IPS DF 6.9 (cell line): ENCODE data around the gene FTCD.

ENCODE experiments used
- DNase-seq: peaks from one replicate; pipeline ENCODE4 v3.0.0-alpha.2; 2013; ENCODE audit warnings: low read depth, low spot score
- H3K27ac ChIP-seq: one replicate; pipeline ENCODE4 v1.5.1; 2013; ENCODE audit warnings: low read length, control low read depth
- H3K27me3 ChIP-seq: 2 replicates; pipeline ENCODE4 v1.6.1; 2013; ENCODE audit warnings: mild to moderate bottlenecking, low read length; ENCODE audit not compliant: control insufficient read depth, insufficient read depth
- H3K36me3 ChIP-seq: 2 replicates; pipeline ENCODE4 v1.6.1; 2013; ENCODE audit warnings: low read length; ENCODE audit not compliant: control insufficient read depth, insufficient read depth
- H3K4me1 ChIP-seq: 2 replicates; pipeline ENCODE4 v1.6.1; 2013; ENCODE audit warnings: low read length; ENCODE audit not compliant: control insufficient read depth, insufficient read depth
- H3K4me3 ChIP-seq: 2 replicates; pipeline ENCODE4 v1.5.1; 2013; ENCODE audit warnings: mild to moderate bottlenecking, low read length
- H3K9me3 ChIP-seq: 2 replicates; pipeline ENCODE4 v1.6.1; 2013; ENCODE audit warnings: low read length, inconsistent platforms; ENCODE audit not compliant: control insufficient read depth, insufficient read depth
- WGBS: extraction: QIAGEN DNeasy Blood & Tissue Kit; methylation state at CpG from one replicate; pipeline ENCODE4 v1.1.7; 2013; ENCODE audit warnings: mixed read lengths, missing lambda C conversion rate; ENCODE audit not compliant: insufficient read length, insufficient coverage; 5-methylcytosine and 5-hydroxymethylcytosine counted together

Gene FTCD

DNA sequence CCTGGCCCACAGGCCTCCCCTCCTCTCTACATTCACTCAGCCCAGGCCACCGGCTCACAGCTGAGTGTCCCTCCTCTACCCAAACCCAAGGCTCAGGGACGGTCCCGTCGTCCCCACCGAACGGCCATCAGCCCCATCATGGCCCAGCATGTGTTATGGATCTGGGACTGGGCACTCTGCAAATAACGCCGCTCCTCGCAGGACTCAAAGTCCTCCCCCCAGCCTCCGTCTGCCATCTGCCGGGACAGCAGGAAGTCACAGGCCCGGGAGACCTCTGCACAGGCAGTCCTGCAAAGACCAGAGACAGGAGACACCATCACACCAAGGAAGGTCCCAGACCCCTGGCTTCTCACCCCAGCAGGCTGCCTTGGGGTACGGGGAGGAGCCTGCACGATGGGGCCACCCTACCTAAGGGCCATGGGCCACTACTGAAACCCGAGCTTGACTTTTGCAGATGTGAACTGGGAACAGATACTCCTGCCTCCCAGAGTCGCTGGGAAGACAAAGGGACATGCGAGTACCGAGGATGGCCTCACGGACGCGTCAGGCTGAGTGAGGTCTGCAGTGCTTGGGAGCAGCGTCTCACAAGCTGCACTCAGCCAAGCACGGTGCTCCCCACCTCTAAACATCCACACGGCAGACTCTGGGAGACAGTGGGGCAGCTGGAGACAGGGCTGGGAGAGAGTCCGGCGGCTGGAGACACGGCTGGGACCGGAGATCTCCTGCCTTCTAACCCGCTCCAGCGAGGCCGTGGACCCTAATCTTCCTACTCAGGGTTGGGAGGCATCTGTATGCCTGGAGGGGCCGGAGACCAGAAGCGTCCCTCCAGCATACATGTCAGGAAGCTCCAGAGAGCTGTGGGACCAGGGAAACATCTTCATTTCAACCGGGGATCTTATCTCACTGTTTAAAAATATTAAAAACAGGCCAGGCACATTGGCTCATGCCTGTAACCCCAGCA, 39.3 kb upstream of the FTCD start:
- Histone ChIP-seq H3K4me1 (no peaks in the 10 kb centered on the region), H3K9me3 (no peaks in the 10 kb centered on the region), H3K27ac (no peak overlapping the region), H3K4me3 (no peak overlapping the region), H3K36me3 (peaks cover 49% of the 10 kb centered on the region), H3K27me3 (no peaks in the 10 kb centered on the region)
- no peak for DNase-seq
- no CpG with 5 or more reads among the region's 34 CpGs for WGBS

DNA sequence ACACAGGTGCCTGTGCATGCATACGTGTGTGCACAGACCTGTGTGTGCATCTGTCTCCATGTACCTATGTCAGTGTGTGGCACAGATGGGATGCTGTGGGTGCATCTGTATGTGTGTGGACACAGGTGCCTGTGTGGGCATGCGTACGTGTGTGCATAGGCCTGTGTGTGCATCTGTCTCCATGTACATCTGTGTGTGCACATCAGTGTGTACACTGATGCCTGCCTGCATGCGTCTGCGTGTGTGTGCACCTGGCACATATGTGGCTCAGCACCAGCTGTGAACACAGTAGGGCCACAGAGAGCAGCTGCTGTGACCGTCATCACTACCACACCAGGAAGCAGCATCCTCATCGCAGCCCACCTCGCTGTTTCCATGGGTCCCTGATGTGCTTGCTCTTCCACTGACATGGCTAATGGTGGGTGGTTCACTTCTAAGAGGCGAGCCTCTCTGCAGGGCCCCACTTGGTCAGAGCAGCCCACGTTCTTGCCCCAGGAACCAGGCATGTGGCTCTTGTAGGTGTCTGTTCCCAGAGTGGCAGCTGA, 38.5 kb upstream of the FTCD start:
- no peak overlapping the region for H3K27ac ChIP-seq
- H3K36me3 ChIP-seq = peaks cover 43% of the 10 kb centered on the region

GRCh38 chr21:46191686-46192575, 36.6 kb upstream of the FTCD start:
- no peak for DNase-seq
- Histone ChIP-seq H3K4me1 (no peaks in the 10 kb centered on the region), H3K4me3 (no peak overlapping the region), H3K27me3 (no peaks in the 10 kb centered on the region), H3K9me3 (no peaks in the 10 kb centered on the region), H3K27ac (no peak overlapping the region), H3K36me3 (peaks cover 43% of the 10 kb centered on the region)
- no CpG with 5 or more reads among the region's 20 CpGs for WGBS

More for the DNA sequence above, 38.5 kb upstream of the FTCD start:
- Histone ChIP-seq H3K27me3 (no peaks in the 10 kb centered on the region), H3K4me3 (no peak overlapping the region), H3K4me1 (no peaks in the 10 kb centered on the region), H3K9me3 (no peaks in the 10 kb centered on the region)
- no CpG with 5 or more reads among the region's 10 CpGs for whole genome bisulfite sequencing
- no peak for DNase-seq

DNA sequence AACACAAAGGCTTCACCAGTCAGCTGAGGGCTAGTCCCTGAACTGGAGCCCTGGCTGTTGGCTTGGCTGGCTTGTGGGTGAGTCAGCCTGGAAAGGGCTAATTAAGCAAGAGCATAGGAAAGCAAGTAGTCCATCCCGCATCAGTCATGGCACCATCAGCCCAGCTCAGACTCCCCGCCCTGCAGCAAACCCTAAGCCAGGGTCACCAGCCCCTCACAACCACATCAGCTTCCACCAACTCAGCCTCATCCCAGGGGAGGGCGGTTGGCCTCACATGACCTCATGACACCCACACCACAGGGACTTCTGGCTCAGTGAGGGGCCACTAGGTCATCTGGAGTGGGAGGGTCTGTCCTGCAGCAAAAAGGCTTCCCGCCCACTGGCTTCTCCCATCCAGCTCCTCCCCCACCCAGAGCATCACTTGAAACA, 35.9 kb upstream of the FTCD start:
- no peak for DNase-seq
- no peak overlapping the region for H3K27ac ChIP-seq
- no CpG with 5 or more reads among the region's 4 CpGs for WGBS
- peaks cover 39% of the 10 kb centered on the region for H3K36me3 ChIP-seq
- no peaks in the 10 kb centered on the region for H3K9me3 ChIP-seq
- no peaks in the 10 kb centered on the region for H3K4me1 ChIP-seq
- no peak overlapping the region for H3K4me3 ChIP-seq
- H3K27me3 ChIP-seq = no peaks in the 10 kb centered on the region

DNA sequence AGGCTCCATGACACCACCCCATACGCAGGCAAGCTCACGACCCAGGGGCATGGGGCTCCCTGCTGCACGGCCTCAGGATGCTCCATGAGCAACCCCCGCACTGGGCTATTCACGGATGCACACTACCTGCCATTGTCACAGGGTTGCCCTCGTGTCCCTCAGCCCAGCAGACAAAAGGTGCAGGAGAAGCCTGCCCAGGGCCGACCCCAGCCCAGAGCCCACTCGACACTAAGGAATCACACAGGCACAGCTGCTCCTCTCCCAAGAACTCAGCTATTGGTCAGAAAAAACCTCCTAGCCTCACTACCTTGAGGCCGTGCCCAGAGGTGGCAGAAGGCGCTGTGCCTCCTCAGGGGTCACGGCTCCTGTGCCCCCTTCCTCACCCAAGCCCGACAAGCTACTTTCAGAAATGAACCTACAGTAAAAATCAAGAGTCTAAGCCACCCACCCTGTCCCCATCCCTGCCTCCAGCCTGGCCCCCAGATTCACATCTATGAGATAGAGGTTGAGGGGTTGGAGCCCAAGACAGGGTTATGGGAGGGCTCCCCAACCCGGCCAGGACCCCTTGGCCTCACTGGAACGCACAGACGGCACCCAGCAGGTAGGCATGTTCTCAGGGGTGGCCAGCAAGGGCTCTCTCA, 35.2 kb upstream of the FTCD start:
- Histone ChIP-seq H3K4me1 (no peaks in the 10 kb centered on the region), H3K36me3 (peaks cover 33% of the 10 kb centered on the region), H3K27ac (no peak overlapping the region)

DNA sequence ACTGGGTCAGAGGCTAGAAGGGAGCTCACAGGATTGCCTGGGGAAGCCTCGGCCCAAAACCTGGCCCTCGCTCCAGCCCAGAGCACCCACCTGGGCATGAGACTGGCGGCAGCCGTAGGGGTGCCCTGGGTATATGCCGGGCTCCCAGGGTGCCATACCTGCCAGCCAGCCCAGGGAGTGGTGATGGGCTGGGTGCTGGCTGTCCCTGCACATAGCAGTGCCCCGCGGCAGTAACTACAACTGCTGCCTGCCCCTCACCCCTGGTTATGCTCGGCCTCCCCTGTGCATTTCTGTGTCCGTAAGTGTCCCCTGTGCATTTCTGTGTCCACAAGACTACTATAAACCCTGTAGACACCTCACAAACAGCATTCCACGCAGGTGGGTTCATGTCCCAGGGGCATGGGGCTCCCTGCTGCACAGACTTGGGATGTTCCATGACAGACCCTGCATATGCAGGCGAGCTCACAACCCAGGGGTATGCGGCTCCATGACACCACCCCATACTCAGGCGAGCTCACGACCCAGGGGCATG, 34.6 kb upstream of the FTCD start:
- Histone ChIP-seq H3K27me3 (no peaks in the 10 kb centered on the region), H3K9me3 (no peaks in the 10 kb centered on the region), H3K4me1 (no peaks in the 10 kb centered on the region), H3K36me3 (peaks cover 30% of the 10 kb centered on the region), H3K4me3 (no peak overlapping the region), H3K27ac (no peak overlapping the region)
- no peak for DNase-seq
- WGBS = no CpG with 5 or more reads among the region's 14 CpGs

More for the DNA sequence above, 35.2 kb upstream of the FTCD start:
- H3K27me3 ChIP-seq = no peaks in the 10 kb centered on the region
- no peak overlapping the region for H3K4me3 ChIP-seq
- no peak for DNase-seq
- H3K9me3 ChIP-seq = no peaks in the 10 kb centered on the region
- no CpG with 5 or more reads among the region's 15 CpGs for WGBS

DNA sequence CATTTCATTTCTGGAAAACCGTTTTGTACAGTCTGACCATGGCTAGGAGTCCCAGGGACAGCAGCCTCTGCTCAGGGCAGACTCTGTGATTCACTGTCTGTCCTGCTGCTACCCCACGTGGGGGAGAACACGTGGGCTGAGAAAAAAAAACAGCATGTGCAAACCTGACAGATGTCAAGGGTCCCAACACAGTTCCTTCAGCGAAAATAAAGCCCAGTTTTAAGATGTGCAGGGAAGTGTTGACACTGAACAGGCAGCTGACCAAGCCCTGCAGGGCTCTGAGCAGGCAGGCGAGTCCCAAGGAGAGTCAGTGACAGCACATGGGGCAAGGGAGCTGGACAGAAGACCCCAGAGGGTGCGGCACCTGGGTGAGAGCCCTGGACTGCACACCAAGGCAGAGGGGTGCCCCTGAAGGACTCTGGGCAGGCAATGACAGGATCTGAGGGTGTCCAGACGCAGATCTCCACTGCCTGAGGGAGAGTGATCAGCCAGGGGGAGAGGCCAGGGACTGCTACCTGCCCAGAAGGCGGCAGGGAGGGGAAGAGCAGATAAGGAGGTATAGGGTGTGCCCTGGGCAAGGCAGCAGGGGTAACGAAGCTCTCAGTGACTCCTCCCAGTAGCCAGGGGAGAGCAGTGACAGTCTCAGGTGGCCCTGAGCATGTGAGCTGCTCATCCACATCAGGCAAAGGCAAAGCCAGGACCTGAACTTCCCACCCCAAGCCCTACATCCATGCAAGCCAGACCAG, 34.0 kb upstream of the FTCD start:
- Histone ChIP-seq H3K27ac (no peak overlapping the region), H3K4me3 (no peak overlapping the region), H3K36me3 (peaks cover 23% of the 10 kb centered on the region), H3K27me3 (no peaks in the 10 kb centered on the region), H3K4me1 (no peaks in the 10 kb centered on the region), H3K9me3 (no peaks in the 10 kb centered on the region)
- DNase-seq = no peak
- no CpG with 5 or more reads among the region's 9 CpGs for WGBS

DNA sequence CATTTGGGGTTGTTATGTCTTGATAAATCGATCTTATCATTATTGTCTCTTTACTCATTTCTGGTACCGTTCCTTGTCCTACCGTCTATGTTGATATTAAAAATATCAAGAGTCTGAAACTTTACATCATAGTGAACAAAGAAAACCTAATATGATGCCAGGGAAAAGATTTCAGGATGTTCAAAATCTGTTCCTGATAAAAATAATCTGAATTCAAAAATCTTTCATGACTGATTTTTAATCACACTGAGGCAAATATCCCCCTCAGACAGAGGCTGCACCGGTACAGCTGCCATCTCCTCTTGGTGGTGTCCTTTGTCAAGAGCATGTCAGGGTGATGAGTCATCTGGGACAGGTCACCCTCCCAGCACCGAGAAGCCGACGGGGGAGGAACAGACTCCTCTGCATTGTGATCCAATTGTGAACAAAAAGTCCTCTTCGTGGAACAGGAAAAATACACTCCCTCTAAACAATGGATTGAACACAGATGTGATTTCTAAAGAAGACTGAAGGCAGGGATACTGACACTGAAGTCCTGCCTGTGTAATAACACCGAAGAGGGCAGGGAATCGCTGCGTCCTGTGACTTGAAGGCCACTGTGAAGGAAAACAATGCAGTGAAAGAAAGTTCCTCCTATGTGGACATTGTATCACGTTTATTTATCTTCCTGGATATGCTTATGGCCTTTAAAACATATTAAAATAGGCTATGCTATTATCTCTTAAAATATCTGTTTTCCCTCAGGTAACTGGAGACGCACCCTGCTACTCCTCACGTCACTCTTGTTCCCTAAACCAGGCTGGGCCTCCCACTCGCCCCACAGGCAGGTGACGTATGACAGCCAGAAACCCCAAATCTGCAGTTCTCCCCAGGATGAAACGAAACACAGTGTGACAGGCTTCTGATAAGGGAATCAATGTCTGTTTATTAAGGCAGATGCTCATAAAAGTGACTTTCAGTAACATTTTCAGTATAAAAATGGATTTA, 33.1 kb upstream of the FTCD start:
- Histone ChIP-seq H3K27me3 (no peaks in the 10 kb centered on the region), H3K27ac (no peak overlapping the region), H3K9me3 (no peaks in the 10 kb centered on the region), H3K36me3 (peaks cover 16% of the 10 kb centered on the region), H3K4me3 (no peak overlapping the region), H3K4me1 (no peaks in the 10 kb centered on the region)
- WGBS = no CpG with 5 or more reads among the region's 17 CpGs
- no peak for DNase-seq

- H3K27ac ChIP-seq = no peak overlapping the region
- peaks cover 11% of the 10 kb centered on the region; the same call in 1 of the 2 replicates for H3K36me3 ChIP-seq
- WGBS = no CpG with 5 or more reads among the region's 7 CpGs
- no peaks in the 10 kb centered on the region for H3K9me3 ChIP-seq
- H3K27me3 ChIP-seq = no peaks in the 10 kb centered on the region
- H3K4me1 ChIP-seq = no peaks in the 10 kb centered on the region; the same call in 1 of the 2 replicates
- H3K4me3 ChIP-seq = no peak overlapping the region
- no peak for DNase-seq
Observed at GRCh38 chr21:46187814-46188213, 32.4 kb upstream of the FTCD start.
